ENCODE measurements around the gene CPE.

The CPE gene

DNA sequence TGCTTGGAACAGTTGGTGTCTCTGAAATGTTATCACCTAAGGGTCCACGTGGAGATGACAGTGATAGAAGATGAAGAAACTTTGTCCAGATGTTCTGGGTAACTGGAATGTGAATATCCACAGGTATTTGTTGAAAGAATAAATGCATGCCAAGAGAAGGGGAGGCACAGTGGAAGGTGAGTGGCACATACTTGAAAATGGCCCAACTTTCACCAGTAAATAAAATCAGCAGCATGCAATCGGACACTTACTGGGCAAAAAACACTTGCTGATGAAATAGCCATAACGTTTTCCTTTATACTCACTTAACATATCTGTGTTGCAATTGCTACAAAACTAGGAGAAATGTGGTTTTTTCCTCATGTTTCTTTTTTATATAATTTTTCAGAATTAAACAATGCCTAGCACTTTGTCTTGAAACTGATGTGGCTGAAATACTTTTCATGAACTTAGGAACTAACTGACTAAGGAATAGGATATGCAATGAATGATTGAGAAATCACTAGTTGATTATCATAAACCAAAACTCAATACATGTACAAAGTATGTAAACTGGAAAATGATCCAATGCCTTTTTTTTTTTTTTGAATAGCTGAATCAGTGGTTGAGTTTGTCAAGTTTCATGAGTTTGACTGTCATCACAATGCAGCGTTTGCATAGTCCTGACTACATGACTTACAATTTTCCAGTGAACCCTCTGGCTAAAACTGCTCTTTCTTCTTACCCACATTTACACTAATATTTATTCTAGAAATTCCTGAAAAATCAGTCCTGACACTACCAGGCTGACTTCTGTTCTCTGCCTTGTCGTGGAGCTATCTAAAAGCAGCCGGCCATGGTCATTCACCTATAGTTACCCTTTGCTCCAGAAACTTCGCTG, 127.4 kb downstream of the CPE start:
- Histone ChIP-seq H4K20me1 (ENCODE audit: control insufficient read depth, insufficient read depth, low read depth, low read length) (no peaks in the 10 kb centered on the region), H3K79me2 (ENCODE audit: control insufficient read depth, low read length) (no peaks in the 10 kb centered on the region), H3K36me3 (ENCODE audit: control insufficient read depth, low read length) (no peaks in the 10 kb centered on the region), H3K4me1 (ENCODE audit: control insufficient read depth, low read length) (no peaks in the 10 kb centered on the region), H3K4me2 (ENCODE audit: low read length) (no peak overlapping the region), H3K4me3 (ENCODE audit: low read length) (no peak overlapping the region), H3K9me2 (replicated peaks; ENCODE audit: control insufficient read depth, low read length) (no peaks in the 10 kb centered on the region), H3K27me3 (ENCODE audit: control insufficient read depth, low read length) (no peaks in the 10 kb centered on the region), H3K9me3 (ENCODE audit: control insufficient read depth, insufficient read depth, low read length) (no peaks in the 10 kb centered on the region), H3F3A (ENCODE audit: control insufficient read depth, insufficient read depth) (no peaks in the 10 kb centered on the region), H3K27ac (ENCODE audit: low read depth, low read length) (no peak overlapping the region)
- no peak for TF ChIP-seq EZH2phosphoT487 (IDR thresholded peaks at IDR 0.05; ENCODE audit: borderline replicate concordance, low read length)
- TF ChIP-seq, protein P1, sequence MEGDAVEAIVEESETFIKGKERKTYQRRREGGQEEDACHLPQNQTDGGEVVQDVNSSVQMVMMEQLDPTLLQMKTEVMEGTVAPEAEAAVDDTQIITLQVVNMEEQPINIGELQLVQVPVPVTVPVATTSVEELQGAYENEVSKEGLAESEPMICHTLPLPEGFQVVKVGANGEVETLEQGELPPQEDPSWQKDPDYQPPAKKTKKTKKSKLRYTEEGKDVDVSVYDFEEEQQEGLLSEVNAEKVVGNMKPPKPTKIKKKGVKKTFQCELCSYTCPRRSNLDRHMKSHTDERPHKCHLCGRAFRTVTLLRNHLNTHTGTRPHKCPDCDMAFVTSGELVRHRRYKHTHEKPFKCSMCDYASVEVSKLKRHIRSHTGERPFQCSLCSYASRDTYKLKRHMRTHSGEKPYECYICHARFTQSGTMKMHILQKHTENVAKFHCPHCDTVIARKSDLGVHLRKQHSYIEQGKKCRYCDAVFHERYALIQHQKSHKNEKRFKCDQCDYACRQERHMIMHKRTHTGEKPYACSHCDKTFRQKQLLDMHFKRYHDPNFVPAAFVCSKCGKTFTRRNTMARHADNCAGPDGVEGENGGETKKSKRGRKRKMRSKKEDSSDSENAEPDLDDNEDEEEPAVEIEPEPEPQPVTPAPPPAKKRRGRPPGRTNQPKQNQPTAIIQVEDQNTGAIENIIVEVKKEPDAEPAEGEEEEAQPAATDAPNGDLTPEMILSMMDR (IDR thresholded peaks at IDR 0.05; ENCODE audit: low read depth, low read length, poor library complexity, severe bottlenecking) = no peak

DNA sequence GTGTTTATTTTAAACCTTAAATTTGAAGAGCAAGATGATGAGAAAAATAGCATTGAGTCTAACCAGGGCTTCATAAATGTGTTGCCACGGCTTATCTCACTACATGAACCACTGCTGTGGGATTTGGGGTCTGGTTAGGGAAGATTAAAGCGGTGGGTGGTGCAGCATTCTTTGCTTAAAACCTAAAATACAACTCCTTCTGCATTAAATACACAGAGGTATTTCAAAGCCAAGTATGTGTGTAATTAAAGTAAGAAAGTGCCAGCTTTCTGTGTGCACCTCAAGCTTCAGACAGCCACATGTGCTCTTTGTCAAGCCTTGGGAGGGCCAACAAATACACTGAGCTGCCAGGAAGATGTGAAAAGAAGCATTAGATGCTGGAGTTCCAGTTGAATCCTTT, 128.0 kb downstream of the CPE start:
- H3K79me2 ChIP-seq (ENCODE audit: control insufficient read depth, low read length) = no peaks in the 10 kb centered on the region
- no peaks in the 10 kb centered on the region for H3K9me2 ChIP-seq (replicated peaks; ENCODE audit: control insufficient read depth, low read length)
- H3K27ac ChIP-seq (ENCODE audit: low read depth, low read length) = no peak overlapping the region
- no peaks in the 10 kb centered on the region for H3K4me1 ChIP-seq (ENCODE audit: control insufficient read depth, low read length)
- TF ChIP-seq EZH2phosphoT487 (IDR thresholded peaks at IDR 0.05; ENCODE audit: borderline replicate concordance, low read length) = no peak
- TF ChIP-seq, protein P1 (IDR thresholded peaks at IDR 0.05; ENCODE audit: low read depth, low read length, poor library complexity, severe bottlenecking) = no peak
- H3K9me3 ChIP-seq (ENCODE audit: control insufficient read depth, insufficient read depth, low read length) = no peaks in the 10 kb centered on the region
- no peaks in the 10 kb centered on the region for H3K27me3 ChIP-seq (ENCODE audit: control insufficient read depth, low read length)
- no peaks in the 10 kb centered on the region for H3F3A ChIP-seq (ENCODE audit: control insufficient read depth, insufficient read depth)
- no peak overlapping the region for H3K4me2 ChIP-seq (ENCODE audit: low read length)
- no peaks in the 10 kb centered on the region for H4K20me1 ChIP-seq (ENCODE audit: control insufficient read depth, insufficient read depth, low read depth, low read length)
- no peak overlapping the region for H3K4me3 ChIP-seq (ENCODE audit: low read length)
- H3K36me3 ChIP-seq (ENCODE audit: control insufficient read depth, low read length) = no peaks in the 10 kb centered on the region

- H3K27ac ChIP-seq (ENCODE audit: low read depth, low read length) = no peak overlapping the region
- H3K4me1 ChIP-seq (ENCODE audit: control insufficient read depth, low read length) = no peaks in the 10 kb centered on the region
- no peak overlapping the region for H3K4me2 ChIP-seq (ENCODE audit: low read length)
- H3K79me2 ChIP-seq (ENCODE audit: control insufficient read depth, low read length) = no peaks in the 10 kb centered on the region
- no peaks in the 10 kb centered on the region for H3K36me3 ChIP-seq (ENCODE audit: control insufficient read depth, low read length)
- no peak overlapping the region for H3K4me3 ChIP-seq (ENCODE audit: low read length)
- no peaks in the 10 kb centered on the region for H4K20me1 ChIP-seq (ENCODE audit: control insufficient read depth, insufficient read depth, low read depth, low read length)
- TF ChIP-seq EZH2phosphoT487 (IDR thresholded peaks at IDR 0.05; ENCODE audit: borderline replicate concordance, low read length) = no peak
- TF ChIP-seq, protein P1 (IDR thresholded peaks at IDR 0.05; ENCODE audit: low read depth, low read length, poor library complexity, severe bottlenecking) = no peak
- no peaks in the 10 kb centered on the region for H3K9me2 ChIP-seq (replicated peaks; ENCODE audit: control insufficient read depth, low read length)
- no peaks in the 10 kb centered on the region for H3K9me3 ChIP-seq (ENCODE audit: control insufficient read depth, insufficient read depth, low read length)
- no peaks in the 10 kb centered on the region for H3K27me3 ChIP-seq (ENCODE audit: control insufficient read depth, low read length)
- no peaks in the 10 kb centered on the region for H3F3A ChIP-seq (ENCODE audit: control insufficient read depth, insufficient read depth)
Observed at GRCh38 chr4:165507381-165507780, 128.6 kb downstream of the CPE start.
